ENCODE measurements around the gene CCT3.

The CCT3 gene

DNA sequence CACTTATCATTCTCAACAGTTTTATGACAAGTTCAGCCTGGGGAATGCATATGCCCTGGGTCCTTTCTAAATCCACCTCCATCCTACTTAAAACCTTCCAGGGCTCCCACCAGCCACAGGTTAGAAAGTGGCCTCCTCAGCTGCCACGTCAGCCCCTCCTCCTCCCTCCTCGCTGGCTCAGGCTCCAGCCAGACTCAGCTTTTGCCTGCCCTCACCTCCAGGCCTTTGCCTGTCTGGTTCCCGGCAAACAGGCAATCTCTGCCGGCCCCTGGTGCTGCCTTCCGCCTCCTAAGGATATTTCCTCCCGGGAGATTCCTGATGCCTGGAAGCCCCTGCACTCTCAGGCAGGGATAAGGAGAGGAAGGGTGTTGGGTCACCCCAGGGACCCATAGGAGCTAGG, 40.5 kb upstream of the CCT3 start:
- Histone ChIP-seq H3K36me3 (ENCODE audit: control insufficient read depth, low read length) (no peaks in the 10 kb centered on the region), H3K27me3 (ENCODE audit: control insufficient read depth, low read length) (peaks cover 15% of the 10 kb centered on the region), H3K79me2 (ENCODE audit: control insufficient read depth, low read length) (no peaks in the 10 kb centered on the region), H3K4me2 (ENCODE audit: low read length) (no peak overlapping the region), H3F3A (ENCODE audit: control insufficient read depth, insufficient read depth) (no peaks in the 10 kb centered on the region), H3K4me3 (ENCODE audit: low read length) (no peak overlapping the region), H4K20me1 (ENCODE audit: control insufficient read depth, insufficient read depth, low read depth, low read length) (no peaks in the 10 kb centered on the region), H3K9me3 (ENCODE audit: control insufficient read depth, insufficient read depth, low read length) (no peaks in the 10 kb centered on the region), H3K9me2 (replicated peaks; ENCODE audit: control insufficient read depth, low read length) (no peaks in the 10 kb centered on the region), H3K4me1 (ENCODE audit: control insufficient read depth, low read length) (no peaks in the 10 kb centered on the region), H3K27ac (ENCODE audit: low read depth, low read length) (no peak overlapping the region)
- TF ChIP-seq, protein P1, sequence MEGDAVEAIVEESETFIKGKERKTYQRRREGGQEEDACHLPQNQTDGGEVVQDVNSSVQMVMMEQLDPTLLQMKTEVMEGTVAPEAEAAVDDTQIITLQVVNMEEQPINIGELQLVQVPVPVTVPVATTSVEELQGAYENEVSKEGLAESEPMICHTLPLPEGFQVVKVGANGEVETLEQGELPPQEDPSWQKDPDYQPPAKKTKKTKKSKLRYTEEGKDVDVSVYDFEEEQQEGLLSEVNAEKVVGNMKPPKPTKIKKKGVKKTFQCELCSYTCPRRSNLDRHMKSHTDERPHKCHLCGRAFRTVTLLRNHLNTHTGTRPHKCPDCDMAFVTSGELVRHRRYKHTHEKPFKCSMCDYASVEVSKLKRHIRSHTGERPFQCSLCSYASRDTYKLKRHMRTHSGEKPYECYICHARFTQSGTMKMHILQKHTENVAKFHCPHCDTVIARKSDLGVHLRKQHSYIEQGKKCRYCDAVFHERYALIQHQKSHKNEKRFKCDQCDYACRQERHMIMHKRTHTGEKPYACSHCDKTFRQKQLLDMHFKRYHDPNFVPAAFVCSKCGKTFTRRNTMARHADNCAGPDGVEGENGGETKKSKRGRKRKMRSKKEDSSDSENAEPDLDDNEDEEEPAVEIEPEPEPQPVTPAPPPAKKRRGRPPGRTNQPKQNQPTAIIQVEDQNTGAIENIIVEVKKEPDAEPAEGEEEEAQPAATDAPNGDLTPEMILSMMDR (IDR thresholded peaks at IDR 0.05; ENCODE audit: low read depth, low read length, poor library complexity, severe bottlenecking): no peak
- no peak for TF ChIP-seq EZH2phosphoT487 (IDR thresholded peaks at IDR 0.05; ENCODE audit: borderline replicate concordance, low read length)

DNA sequence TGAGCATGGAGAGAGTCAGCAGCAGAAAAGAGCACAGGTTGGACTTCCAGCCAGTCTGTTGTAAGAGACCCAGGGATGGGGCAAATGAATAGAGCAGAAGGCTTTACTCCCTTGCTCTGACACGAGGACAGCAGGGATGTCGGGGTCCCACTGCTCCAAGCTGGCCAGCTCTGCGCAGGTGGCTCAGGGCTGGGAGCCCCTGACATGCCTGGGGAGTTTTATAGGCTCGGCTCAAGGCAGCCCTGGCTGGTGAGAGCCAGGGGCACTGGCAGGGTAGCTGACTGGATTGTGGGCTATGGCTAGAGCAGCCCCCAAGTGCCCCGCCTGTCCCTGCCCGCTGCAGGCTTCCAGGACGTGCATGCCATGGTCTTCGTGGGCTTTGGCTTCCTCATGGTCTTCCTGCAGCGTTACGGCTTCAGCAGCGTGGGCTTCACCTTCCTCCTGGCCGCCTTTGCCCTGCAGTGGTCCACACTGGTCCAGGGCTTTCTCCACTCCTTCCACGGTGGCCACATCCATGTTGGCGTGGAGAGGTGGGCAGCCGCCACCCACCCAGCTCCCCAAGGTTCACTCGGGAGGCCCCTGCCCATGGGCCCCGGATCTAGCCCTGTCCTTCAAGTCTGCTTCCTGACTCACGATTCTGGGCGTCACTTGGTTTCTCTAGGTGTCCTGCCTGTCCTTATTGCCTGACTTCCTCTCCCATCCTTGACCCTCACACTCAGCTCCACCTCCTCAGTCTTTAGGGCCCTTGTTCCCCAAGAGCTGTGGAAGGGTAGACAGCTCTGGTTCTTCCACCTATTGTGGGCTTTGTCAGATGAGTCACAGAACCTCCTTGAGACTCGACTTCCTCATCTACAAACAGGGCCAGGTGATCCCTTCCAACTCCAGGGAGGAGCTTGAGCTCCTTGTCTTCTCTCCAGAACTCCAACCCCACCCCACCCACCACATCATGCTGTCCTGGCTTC, 39.1 kb upstream of the CCT3 start:
- H4K20me1 ChIP-seq (ENCODE audit: control insufficient read depth, insufficient read depth, low read depth, low read length): no peaks in the 10 kb centered on the region
- peaks cover 20% of the 10 kb centered on the region for H3K27me3 ChIP-seq (ENCODE audit: control insufficient read depth, low read length)
- no peaks in the 10 kb centered on the region for H3K9me2 ChIP-seq (replicated peaks; ENCODE audit: control insufficient read depth, low read length)
- no peaks in the 10 kb centered on the region for H3F3A ChIP-seq (ENCODE audit: control insufficient read depth, insufficient read depth)
- H3K36me3 ChIP-seq (ENCODE audit: control insufficient read depth, low read length): no peaks in the 10 kb centered on the region
- no peaks in the 10 kb centered on the region for H3K4me1 ChIP-seq (ENCODE audit: control insufficient read depth, low read length)
- no peaks in the 10 kb centered on the region for H3K9me3 ChIP-seq (ENCODE audit: control insufficient read depth, insufficient read depth, low read length)
- H3K4me3 ChIP-seq (ENCODE audit: low read length): no peak overlapping the region
- H3K27ac ChIP-seq (ENCODE audit: low read depth, low read length): no peak overlapping the region
- TF ChIP-seq, protein P1 (IDR thresholded peaks at IDR 0.05; ENCODE audit: low read depth, low read length, poor library complexity, severe bottlenecking): no peak
- no peak for TF ChIP-seq EZH2phosphoT487 (IDR thresholded peaks at IDR 0.05; ENCODE audit: borderline replicate concordance, low read length)
- no peak overlapping the region for H3K4me2 ChIP-seq (ENCODE audit: low read length)
- H3K79me2 ChIP-seq (ENCODE audit: control insufficient read depth, low read length): no peaks in the 10 kb centered on the region

DNA sequence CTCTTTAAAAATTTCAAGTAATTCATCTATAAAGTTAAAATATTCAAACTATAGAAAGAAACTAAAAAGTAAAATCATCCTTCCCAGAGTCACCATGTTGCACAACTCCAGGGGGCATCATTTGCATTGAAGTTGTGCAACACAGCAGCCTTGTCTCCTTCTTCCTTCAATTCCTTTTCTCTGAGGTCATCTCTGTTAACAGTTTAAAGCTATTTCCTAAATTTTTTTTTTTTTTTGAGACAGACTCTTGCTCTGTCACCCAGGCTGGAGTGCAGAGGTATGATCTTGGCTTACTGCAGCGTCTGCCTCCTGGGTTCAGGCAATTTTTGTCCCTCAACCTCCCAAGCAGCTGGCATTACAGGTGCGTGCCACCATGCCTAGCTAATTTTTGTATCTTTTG, 38.1 kb upstream of the CCT3 start:
- no peaks in the 10 kb centered on the region for H3K4me1 ChIP-seq (ENCODE audit: control insufficient read depth, low read length)
- no peak overlapping the region for H3K27ac ChIP-seq (ENCODE audit: low read depth, low read length)
- TF ChIP-seq, protein P1 (IDR thresholded peaks at IDR 0.05; ENCODE audit: low read depth, low read length, poor library complexity, severe bottlenecking): no peak
- TF ChIP-seq EZH2phosphoT487 (IDR thresholded peaks at IDR 0.05; ENCODE audit: borderline replicate concordance, low read length): no peak
- H3K36me3 ChIP-seq (ENCODE audit: control insufficient read depth, low read length): no peaks in the 10 kb centered on the region
- no peaks in the 10 kb centered on the region for H3K9me3 ChIP-seq (ENCODE audit: control insufficient read depth, insufficient read depth, low read length)
- no peaks in the 10 kb centered on the region for H3K79me2 ChIP-seq (ENCODE audit: control insufficient read depth, low read length)
- H4K20me1 ChIP-seq (ENCODE audit: control insufficient read depth, insufficient read depth, low read depth, low read length): no peaks in the 10 kb centered on the region
- no peaks in the 10 kb centered on the region for H3F3A ChIP-seq (ENCODE audit: control insufficient read depth, insufficient read depth)
- H3K4me3 ChIP-seq (ENCODE audit: low read length): no peak overlapping the region
- H3K4me2 ChIP-seq (ENCODE audit: low read length): no peak overlapping the region
- no peaks in the 10 kb centered on the region for H3K9me2 ChIP-seq (replicated peaks; ENCODE audit: control insufficient read depth, low read length)
- peaks cover 26% of the 10 kb centered on the region for H3K27me3 ChIP-seq (ENCODE audit: control insufficient read depth, low read length)
